ENCODE results near the gene GZF1. TPM values are rescaled to one million over a fixed set of nuclear protein-coding genes. Genes with fewer than 3 reads are reported as not detected.

The GZF1 gene
- total RNA-seq, 1 experiment from 2014 or later: 17.0 TPM

- no peak overlapping the region for H2BK120ac ChIP-seq (ENCODE audit: low read depth, low read length, poor library complexity, severe bottlenecking)
- H3K27me3 ChIP-seq (ENCODE audit: insufficient read depth, low read length): no peaks in the 10 kb centered on the region; the same call in 1 of the 2 replicates
- H3K4me1 ChIP-seq (ENCODE audit: insufficient read depth, low read length): no peaks in the 10 kb centered on the region
- H4K8ac ChIP-seq (replicated peaks; ENCODE audit: insufficient read length, low read depth, low read length): no peak overlapping the region
- no peak overlapping the region for H3K4ac ChIP-seq (ENCODE audit: low read depth, low read length)
- no peak overlapping the region for H3K4me2 ChIP-seq (ENCODE audit: insufficient read depth, insufficient read length, low read length)
- no peak overlapping the region for H3K56ac ChIP-seq (ENCODE audit: insufficient read length, low read depth, low read length)
- no peak overlapping the region for H3K9ac ChIP-seq (ENCODE audit: extremely low read depth, insufficient read length, low read length)
- no peaks in the 10 kb centered on the region for H3K79me2 ChIP-seq (ENCODE audit: insufficient read depth, low read length)
- no peak overlapping the region for H3K14ac ChIP-seq (ENCODE audit: insufficient read depth, low read length)
- H4K20me1 ChIP-seq (ENCODE audit: control insufficient read depth, insufficient read depth, insufficient read length): no peaks in the 10 kb centered on the region
- H3K27me3 Mint-ChIP-seq (ENCODE audit: low read depth): peaks cover 12% of the 10 kb centered on the region
- H3K36me3 Mint-ChIP-seq (ENCODE audit: insufficient read depth in 1 of 3, low read depth in 3 of 3): no peaks in the 10 kb centered on the region; a peak in 2 of 7 replicates
- no peak overlapping the region for H4K91ac ChIP-seq (ENCODE audit: insufficient read length, low read depth, low read length)
- no CpG with 5 or more reads among the region's 3 CpGs for WGBS (ENCODE audit: extremely low coverage, insufficient read length, low lambda C conversion rate)
- H3T11ph ChIP-seq (ENCODE audit: low read length): no peak overlapping the region
- H2AK5ac ChIP-seq (ENCODE audit: insufficient read length, low read length): no peak overlapping the region
- peaks cover 9 to 23% of the 10 kb centered on the region in 2 experiments for H3K4me1 Mint-ChIP-seq
- no peak overlapping the region for H2BK15ac ChIP-seq (ENCODE audit: low read depth, low read length)
- DNase-seq: no peak
- H3K27ac ChIP-seq (ENCODE audit: insufficient read length, low read depth, low read length): no peak overlapping the region
- H3K27ac Mint-ChIP-seq: no peak overlapping the region
- no peaks in the 10 kb centered on the region for H3K9me3 ChIP-seq (ENCODE audit: control insufficient read depth, low read depth, low read length)
- no peak overlapping the region for H4K5ac ChIP-seq (ENCODE audit: insufficient read length, low read depth, low read length)
- H2AFZ ChIP-seq (ENCODE audit: low read length): no peak overlapping the region
- peaks cover under 1 to 13% of the 10 kb centered on the region in 2 experiments; a peak in 3 of 5 replicates for H3K9me3 Mint-ChIP-seq
- H3K4me3 Mint-ChIP-seq: no peak overlapping the region; a peak in 1 of 5 replicates
- H2BK5ac ChIP-seq (ENCODE audit: insufficient read length, low read length): no peak overlapping the region
- no peaks in the 10 kb centered on the region for H3K79me1 ChIP-seq (ENCODE audit: insufficient read depth, low read depth, low read length, poor library complexity, severe bottlenecking)
- H2BK12ac ChIP-seq (ENCODE audit: insufficient read length, low read depth, low read length): no peak overlapping the region
- H3K23me2 ChIP-seq (ENCODE audit: insufficient read length, low read depth, low read length, poor library complexity, severe bottlenecking): no peaks in the 10 kb centered on the region
- H3K23ac ChIP-seq (ENCODE audit: insufficient read length, low read depth, low read length): no peak overlapping the region
- H3K18ac ChIP-seq (ENCODE audit: insufficient read length, low read depth, low read length): no peak overlapping the region
- H2BK20ac ChIP-seq (ENCODE audit: low read depth, low read length, poor library complexity, severe bottlenecking): no peak overlapping the region
- no peak for TF ChIP-seq CTCF (conservative IDR thresholded peaks at IDR 0.05)
Observed at GRCh38 chr20:23325107-23325506, 36.9 kb upstream of the GZF1 start.
